GM21576 (cell line): ENCODE data around the gene SLC6A5.

ENCODE experiments used
- ATAC-seq: cut with Tn5 transposase; IDR thresholded peaks from one replicate; pipeline ENCODE4 v1.9.1; 2021; ENCODE audit warnings: mild to moderate bottlenecking, moderate library complexity; ENCODE audit not compliant: unreplicated experiment

The SLC6A5 gene

DNA sequence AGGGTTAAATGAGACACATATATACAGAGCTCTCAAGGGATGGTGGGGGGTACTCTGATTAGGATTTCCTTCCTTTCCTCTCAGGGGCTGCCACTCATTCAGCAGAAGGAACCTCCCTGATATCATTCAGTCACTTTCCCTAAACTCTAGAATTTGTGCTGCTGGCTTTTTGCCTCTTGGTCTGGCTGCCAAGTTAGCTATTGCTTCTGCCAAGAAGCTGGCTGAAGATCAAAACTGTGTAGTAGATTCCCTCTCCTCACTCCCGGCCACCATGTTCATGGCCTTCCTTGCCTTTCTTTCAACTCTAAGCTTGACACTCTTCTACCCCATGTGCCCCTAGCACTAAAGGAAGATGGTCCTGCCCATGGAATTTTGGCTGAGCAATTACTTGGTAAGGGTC is 18.7 kb downstream of the SLC6A5 start:
- no peak for ATAC-seq

DNA sequence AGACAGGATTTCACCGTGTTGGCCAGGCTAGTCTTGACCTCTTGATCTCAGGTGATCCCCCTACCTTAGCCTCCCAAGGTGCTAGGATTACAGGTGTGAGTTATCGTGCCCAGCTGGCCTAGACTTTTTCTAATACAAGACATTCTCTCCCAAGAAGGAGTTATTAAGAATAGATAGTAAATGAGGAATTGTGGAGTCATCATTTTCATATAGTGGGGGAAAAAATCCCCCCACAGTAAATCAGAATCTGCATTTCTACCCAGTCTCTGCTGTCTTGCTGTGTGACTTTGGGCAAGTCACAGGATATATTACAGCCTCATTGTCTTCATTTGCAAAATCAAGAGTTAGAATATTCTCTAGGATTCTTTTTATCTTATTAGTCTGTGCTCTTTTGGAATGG is 21.6 kb downstream of the SLC6A5 start:
- no peak for ATAC-seq

DNA sequence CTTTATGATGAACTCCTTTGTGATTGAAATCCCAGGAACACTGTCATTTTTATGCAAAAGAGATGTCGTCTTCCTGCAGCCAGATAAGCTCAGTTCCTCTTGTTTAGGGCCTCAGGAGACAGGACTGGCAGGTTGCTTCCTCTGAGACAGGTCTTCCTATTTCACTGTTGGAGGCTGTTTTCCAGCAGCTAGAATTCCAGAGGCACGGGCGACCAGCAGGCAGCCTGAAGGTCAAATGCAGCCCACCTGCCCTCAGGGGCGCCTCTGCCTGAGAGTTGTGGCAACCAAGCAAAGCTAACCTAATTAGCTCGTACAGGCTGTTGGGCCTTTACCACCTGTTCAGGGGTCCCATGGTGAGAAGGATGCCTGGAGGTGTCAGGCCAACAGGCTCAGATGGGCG is 22.3 kb downstream of the SLC6A5 start:
- ATAC-seq, result no peak

DNA sequence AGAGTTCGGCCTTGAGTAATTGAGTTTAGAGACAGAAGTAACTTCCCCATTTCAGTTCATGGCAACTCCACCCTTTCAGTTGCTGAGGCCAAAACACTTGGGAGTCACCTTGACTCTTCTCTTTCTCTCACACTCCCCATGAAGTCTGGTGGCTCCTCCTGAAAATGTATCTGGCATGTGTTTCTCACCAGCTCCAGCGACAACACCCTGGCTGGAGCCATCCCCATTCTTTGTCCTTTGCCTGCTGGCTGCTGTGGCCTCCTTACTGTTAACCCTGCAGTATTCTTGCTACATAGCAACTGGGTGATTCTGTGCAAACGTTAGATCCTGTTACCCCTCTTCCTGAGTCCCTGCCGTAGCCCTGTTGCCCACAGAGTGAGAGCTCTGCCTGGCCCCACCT is 23.8 kb downstream of the SLC6A5 start:
- ATAC-seq, result no peak

DNA sequence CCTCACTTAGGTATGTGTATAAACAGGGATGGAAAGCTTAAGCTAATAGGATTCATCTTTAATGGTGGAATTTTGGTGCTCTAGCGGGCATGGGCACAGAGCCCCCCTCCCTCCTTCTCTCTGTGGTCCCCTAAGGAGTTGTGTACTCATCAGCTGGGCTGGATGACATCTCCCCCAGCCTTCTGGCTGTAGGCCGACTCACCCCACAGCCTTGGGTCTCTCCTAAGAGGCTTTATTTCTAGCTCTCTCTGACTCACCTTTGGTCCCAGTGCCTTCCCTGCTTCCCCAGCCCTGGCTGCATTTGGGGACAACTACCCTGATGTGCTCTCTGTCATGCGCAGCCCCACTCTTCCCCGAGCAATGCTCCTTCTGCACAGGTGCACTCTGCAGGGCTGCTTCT is 26.9 kb downstream of the SLC6A5 start:
- ATAC-seq, result no peak

DNA sequence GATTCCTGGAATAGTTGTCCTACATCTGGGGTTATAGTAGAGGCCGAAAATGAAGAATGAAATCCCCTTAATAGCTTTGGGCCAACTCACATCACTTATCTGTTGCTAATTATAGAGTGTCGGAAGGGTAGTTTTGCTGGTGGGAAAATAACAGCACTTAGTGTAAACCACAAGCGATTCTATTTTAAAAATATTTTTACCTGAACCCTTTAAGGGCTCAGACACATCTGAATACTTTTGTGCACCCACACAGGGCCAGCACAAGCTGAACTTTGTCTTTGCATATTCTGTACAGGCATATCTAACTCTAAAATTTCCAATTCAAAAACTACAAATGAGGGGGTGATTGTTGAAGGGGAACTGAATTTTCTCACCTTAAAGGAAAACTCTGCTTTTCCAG is 27.6 kb downstream of the SLC6A5 start:
- ATAC-seq, result no peak

DNA sequence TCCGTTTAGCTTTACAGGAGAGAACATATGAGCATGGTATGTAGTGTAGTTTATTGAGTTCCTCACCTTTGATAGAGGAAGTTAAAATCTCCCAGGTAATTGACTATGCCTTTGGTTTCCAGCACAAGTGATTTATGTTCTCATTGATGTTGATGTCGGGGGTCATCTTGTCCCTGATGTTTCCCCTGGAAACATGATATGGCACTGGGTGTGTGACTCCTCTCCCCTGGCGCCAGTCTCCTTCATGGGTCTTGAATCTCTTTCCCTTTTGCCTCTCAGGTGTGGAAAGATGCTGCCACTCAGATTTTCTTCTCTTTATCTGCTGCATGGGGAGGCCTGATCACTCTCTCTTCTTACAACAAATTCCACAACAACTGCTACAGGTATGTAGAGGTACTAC is 28.3 kb downstream of the SLC6A5 start:
- no peak for ATAC-seq

DNA sequence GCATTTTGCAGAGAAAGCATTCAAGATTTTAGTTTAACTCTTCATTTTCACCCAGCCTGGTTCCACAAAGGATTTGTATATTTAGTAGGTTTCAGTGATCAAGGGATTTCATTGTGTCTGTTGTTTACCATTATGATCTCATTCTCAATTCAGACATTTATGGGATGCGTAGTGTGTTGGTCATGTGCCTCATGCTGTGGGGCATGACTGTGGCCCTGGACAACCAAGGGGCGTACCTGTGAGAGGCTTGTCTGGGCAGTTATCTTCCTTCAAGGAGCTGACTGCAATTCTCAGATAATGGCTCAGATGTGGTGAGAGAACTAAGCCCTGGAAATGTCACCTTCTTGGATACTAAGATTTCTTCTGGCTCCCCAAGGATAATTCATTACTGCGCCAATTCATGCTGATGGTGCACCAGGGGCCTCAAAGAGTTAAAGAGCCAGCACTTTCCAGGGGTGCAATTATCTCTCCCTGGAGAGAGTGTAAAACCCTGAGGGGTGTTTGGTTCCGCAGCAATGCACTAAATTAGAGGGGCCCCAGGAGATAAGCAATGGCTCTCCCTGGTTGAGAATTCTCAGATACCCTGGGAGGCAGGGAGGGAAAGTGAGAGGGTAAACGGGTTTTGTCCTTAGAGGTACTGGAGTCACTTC is 32.2 kb downstream of the SLC6A5 start:
- no peak for ATAC-seq

DNA sequence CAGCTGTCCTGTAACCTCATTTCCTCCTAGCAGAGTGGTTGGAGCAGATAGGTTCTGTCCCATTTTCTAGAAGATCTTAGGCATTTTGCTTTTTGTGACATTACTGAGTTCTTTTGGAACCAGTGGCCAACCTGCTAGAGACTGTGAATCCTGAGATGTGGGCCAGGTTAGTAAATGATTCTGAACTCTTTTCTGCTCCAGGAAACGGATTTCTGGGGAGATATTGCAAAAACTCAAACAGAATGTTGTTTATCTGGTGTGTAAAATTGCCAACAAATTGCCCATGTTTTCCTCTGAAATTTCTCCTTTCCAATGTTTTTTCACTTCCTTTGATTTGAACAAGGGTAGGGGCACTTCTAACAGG is 32.7 kb downstream of the SLC6A5 start:
- ATAC-seq, result no peak

DNA sequence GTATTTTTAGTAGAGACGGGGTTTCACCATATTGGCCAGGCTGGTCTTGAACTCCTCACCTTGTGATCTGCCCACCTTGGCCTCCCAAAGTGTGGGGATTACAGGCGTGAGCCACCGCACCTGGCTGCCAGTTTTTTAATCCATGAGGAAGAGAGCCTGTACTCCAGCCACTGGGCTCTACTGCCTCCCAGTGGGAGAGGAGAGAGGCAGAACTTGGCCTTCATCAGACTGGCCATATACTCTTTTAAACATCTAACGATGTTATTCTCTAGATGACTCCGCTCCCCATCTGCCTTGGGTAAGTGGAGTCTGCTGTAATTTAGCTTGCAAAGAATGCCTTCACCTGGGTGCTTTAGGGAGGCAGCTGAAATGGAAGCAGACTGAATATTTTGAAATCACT is 34.6 kb downstream of the SLC6A5 start:
- ATAC-seq, result no peak

DNA sequence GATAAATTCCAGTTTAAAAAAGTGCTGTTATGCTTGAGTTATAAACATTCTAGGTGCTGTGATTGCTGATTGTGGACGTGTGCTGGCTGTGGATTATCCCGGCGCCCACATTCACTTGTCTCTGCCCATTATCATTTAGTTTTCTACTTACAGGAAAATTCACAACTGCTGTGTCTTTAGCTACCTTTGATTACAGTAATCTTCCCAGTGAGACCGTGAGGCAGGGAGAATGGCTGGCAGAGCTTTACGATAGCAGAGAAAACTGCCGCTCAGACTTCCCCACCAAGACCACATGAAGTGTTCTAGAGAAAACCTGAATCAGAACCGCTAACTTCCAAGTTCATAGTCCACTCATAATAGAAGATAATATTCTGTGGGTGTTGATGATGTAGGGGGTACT is 35.4 kb downstream of the SLC6A5 start:
- ATAC-seq, result no peak

DNA sequence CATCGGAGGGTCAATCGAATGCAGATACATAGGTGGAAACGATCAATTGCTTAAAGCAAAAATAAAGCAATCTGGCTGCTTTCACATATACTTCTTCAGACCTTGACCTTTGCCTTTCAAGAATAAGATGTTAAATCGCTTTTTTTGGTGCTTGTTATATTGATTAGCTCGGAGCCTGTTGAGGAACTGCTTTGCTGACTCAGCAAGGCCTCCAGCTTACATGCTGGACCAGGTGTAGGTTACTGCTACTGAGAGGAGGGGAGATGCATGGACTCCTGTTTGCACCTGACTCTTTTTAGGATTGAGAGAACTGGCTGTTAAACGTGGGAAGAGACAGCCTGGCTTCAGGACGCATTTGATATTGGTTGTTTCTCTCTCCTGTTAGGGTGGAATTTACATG is 38.7 kb downstream of the SLC6A5 start:
- no peak for ATAC-seq

DNA sequence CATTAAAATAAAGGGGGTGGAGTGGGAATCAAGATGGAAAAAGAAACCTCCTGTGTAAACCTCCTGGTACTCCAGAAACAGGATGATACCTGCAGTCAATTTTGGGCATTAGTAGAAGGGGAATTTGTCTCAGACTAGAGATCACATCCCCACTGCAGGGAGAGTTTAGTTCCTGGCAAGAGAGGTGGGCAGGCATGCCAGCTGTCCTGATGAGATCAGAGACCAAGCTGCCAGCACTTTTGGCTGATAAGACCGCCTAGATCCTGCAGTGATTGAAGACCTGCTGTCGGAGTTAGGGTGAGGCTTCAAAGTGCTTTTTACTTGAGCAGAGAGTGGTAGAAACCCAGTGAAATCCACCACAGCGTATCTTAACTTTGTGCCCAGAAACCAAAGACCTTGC is 40.3 kb downstream of the SLC6A5 start:
- ATAC-seq, result no peak

DNA sequence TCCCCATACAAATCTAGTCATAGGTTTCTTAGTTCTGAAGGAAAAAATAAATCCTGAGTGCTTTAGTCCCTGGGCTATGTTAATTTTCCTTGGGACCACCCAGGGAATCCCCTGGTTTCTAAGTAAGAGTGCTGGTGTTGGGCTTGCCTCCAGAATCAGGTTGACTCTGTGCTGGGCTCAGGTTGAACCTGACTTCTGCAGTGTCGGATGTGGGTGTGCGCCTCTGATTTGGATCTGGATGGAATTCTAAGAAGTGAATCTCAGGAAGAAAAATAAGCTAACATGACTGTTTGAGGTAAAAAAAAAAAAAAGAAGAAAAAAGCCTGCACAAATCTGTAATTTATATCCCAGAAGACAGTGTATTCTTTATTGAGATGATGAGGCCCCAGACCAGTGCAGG is 41.0 kb downstream of the SLC6A5 start:
- ATAC-seq, result no peak

DNA sequence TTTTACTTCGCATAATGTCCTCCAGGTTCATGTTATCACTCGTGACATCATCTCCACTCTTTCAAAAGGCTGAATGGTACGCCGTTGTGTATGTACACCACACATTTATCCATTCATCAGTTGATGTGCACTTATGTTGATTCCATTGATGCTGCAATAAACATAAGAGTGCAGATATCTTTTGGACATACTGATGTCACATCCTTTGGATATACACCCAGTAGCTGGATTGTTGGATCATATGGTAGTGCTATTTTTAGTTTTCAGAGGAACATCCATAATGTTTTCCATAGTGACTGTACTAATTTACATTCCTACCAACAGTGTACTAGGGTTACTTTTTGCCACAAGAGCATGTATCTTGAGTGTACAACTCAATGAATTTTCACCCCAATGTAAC is 45.0 kb downstream of the SLC6A5 start:
- no peak for ATAC-seq

DNA sequence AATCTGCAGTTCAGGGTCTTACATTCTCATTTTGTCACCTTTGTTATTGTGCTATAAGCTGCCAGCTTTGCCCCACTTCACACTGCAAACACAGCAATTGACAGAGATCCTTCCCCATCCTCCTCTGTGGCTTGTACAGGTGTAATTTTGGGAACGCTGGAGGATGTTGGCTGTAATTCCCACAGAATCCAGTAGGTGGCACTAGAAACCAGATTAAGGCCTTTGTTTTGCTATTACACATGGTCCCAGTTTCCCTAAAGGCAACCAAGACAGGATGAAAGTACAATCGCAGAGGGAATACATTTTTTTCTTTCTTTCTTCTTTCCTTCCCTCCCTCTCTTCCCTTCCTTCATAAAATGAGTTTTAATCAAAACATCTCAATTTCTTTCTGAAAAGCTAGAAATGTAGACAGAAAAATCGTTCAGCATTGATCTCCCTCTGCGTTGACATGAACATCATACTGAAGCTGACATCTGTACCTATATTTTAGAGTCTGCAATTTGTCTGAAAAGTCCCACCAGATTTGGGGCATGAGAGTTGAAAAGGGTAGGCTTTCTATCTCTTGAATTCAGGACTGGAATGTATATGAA is 48.7 kb downstream of the SLC6A5 start:
- ATAC-seq, result peak; percentile 62

DNA sequence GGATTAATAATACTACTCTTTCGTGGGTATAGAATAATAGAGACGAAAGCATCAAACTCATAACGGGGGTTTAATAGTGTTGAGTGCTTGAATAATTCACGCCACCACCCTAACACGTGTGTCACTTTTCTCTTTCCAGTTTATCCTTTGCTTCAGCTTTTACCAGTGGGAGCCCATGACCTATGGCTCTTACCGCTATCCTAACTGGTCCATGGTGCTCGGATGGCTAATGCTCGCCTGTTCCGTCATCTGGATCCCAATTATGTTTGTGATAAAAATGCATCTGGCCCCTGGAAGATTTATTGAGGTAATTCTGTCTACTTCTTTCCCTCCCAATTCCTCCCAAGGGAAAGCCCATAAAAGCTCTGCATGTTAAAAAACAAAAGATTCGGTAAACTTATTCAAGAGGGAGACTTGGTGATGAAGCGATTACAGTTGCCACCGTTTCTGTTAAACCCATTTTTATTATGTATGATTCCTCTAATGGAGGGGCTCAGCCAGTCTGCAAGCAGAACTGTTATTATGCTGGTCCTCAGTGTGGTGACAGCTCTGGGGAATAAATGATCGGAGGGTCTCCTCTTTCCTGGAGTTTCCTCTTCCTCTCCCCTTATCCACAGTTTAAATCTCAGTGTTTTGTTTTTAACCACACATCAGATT is 52.9 kb downstream of the SLC6A5 start:
- no peak for ATAC-seq

DNA sequence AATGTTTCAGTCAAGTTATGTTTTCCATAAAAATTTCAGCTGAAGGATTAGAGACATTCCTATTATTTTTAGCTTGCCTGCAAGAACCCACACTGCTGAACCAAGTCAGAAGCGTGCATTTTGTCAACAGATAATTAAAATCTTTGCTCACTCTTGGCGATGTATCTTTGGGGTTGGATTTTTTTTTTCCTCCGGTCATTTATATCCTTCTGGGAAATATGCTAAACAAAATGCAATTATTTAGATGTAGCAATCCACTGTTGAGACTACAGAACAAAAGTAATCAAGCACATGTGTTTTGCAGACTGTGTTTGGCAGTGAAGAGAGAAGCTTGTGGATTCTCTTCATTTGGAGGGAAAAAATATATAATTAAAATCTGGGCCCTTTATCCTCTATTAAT is 54.6 kb downstream of the SLC6A5 start:
- no peak for ATAC-seq

DNA sequence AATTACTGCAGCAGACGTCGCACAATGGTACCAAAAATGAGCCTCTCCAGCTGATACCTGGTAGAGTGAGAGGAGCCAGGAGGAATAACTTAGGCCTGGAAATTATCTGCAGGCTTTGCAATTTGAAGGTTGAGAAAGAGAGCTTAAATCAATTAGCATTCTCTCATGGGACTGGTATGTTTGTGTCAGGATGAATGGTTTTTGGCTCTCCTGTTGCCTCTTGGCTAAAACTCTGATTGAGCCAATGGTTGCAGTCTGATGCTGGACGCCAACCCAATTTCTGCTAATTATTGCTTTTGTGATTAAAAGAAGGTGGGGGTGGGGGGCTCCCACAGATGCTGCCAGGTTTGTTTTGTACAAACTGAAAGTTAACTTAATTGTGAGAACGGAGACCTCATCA is 57.5 kb downstream of the SLC6A5 start:
- ATAC-seq, result no peak

DNA sequence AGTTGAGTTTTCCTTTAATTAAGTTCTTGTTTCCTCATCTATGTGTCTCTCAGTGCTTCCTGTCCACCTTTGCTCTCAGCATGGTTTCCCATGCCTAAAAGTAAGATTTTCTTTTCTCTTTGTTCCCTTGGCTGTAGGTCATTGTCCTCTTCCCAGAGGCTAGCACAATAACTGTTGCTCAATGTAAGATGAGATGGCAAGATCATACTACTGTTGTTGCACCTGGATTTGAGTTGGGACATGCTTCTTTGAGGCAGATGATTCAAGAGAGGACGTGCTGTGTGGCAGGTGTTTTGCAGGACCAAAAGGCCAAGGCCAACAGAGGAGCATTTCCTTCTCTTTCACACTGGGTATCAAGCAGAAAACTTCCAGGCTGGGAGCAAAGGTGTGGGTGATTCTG is 58.7 kb downstream of the SLC6A5 start:
- ATAC-seq, result no peak

DNA sequence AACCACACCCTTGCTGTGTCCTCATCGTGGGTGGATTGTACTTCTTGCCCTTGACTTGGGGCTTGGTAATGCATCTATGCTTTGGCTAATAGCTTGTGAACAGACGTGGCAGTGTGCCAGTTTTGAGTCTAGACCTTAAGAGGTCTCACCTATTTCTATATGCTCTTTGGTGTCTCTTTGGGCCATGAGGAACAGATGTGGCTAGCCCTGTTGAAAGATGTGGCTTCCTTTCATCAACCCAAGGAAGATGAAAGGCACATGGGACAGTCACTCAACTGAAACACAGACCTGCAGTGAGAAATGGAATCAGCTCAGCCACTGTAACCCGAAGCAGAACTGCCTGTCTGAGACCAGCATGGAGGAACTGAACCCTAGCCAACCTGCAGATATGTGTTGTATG is 62.0 kb downstream of the SLC6A5 start:
- no peak for ATAC-seq

DNA sequence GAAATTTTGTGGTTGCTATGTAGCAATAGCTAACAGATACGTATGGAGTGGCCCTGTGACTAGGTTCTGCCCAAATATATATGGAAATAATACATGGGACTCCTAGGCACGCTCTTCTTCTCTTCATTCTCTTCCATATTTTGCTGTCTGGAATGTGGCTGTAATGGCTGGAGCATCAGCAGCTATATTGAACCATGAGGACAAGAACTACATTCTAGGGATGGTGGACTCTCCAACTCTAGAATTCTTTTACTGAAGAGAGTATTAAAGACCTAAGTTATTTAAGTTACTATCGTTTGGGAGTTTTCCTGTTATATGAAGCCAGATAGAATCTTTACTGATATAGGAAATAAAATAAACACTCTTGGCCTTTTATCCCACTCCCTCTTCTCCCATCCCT is 62.4 kb downstream of the SLC6A5 start:
- no peak for ATAC-seq
